Caki2 (cell line): ENCODE data around the gene PGA3. TPM values are rescaled to one million over a fixed set of nuclear protein-coding genes. Genes with fewer than 3 reads are reported as not detected.
"Not testable (repeated sequence)": the region's sequence is repeated elsewhere in the genome, so short reads cannot be mapped to it uniquely, and the experiment has no call there.

Source experiments
- DNase-seq: peaks from one replicate; pipeline ENCODE4 v3.0.0-alpha.2; 2015; ENCODE audit warnings: low read depth
- in situ Hi-C: cut with HindIII; loops from 2 replicates; pipeline ENCODE4 v1.10.0; 2016; ENCODE audit warnings: low sequenced_read_pairs, low pct_unique_long_range_greater_than_20kb, mixed read lengths
- total RNA-seq: library from RNA; depleted of rRNA; stranded (reverse); fragments of >200 nt; shearing (Covaris generic); gene quantifications from 2 replicates; pipeline ENCODE4 v1.2.3, GENCODE V29; 2014; ENCODE audit warnings: low replicate concordance

PGA3 gene
- total RNA-seq, 1 experiment from 2014 or later, result not detected

DNA sequence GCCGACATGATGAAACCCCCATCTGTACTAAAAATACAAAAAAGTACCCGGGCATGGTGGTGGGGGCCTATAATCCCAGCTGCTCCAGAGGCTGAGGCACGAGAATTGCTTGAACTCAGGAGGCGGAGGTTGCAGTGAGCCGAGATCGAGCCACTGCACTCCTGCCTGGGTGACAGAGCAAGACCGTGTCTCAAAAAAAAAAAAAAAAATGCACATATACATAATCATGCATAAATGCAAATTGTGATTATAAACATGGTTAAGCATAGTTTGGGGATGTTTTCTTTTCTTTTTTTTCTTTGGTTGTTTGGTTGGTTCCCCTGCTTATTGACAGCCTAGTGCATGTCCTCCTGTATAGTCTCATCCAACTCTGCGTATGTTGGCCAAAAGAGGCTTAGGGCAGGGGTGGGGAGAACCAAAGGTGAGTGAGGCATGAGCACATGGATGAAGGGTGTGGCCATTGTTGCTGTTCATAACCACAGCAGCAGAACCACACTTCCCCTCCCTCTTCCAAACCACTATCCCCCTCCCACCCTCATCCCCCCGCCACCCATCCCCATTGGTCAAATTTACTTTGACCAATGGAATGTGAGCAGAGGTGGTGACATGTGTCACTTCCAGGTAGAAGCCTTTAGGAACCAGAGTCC, 35.1 kb upstream of the PGA3 start:
- no peak for DNase-seq
- in situ Hi-C loops, result no loop called here

DNA sequence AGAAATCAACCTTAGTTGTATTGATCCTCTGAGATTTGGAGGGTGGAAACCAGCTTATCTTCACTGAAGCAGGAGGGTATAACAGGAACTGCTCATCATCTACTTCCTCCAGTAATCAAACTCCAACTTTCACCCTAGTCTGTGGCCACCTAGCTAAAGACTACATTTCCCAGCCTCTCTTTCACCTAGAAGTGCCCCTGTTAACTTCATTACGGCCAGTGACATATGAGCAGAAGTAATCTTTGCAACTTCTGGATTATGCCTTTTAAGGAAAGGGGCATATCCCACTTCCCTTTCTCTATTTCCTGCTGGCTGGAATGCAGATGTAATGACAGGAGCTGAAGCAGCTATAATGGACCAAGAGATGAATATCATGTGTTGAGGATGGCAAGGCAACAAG, 34.5 kb upstream of the PGA3 start:
- no peak for DNase-seq
- in situ Hi-C loops, result no loop called here

DNA sequence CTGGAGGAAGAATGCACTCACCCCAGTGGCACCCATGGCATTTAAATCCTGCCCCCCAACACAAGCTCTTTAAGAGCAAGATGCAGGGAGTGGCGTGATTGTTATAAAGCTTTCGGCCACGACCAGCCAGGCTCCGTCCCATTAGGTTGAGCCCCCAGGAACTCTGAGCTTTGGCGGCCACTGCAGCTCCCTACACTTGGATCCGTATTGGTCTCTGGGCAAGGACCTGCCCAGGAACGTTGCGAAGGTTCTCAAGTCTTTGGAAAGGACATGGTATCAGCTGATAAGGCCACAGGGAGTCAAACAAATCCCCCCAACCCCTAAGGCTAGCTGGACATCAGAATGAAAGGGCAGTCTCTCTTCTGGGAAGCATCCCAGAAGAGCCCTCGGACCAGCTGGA, 32.7 kb upstream of the PGA3 start:
- in situ Hi-C loops, result no loop called here
- no peak for DNase-seq

DNA sequence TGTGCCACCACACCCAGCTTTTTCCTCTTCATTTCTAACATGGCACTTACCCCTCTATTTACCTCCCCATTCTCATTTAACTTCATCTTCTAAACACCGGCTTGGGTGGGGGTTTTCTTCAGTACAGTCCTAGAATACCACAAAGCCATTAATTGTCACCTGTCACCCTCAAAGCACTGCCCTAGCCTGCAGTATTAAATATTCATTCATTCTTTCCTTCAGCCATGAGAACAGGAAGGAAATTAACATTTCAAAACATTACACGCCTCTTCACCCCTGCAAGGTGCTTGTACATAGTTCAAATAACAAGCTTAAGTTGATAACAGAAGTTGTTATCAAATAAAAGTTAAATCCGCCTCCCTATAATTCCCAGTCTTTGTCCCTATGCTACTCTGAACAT, 31.4 kb upstream of the PGA3 start:
- in situ Hi-C loops, result no loop called here
- DNase-seq, result no peak

DNA sequence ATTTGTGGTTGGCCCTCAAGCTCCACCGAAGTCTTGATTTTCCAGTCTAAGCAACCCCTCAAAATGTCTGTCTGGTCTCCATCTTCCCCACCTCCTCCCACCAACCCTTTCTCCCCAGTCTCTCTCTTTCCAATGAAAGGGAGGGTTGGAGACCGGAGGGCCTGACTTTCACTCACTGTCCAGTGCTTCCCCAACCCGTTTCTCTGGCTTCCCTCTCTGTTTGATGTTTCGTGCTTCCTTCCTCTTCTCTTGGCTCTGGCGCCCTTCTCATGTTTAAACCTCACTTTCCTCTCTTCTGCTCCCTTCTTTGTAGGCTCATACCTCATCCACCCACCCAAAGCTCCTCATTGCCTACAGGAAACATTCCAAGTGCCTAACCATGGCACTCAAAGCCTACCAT, 31.0 kb upstream of the PGA3 start:
- DNase-seq, result no peak
- in situ Hi-C loops, result no loop called here

DNA sequence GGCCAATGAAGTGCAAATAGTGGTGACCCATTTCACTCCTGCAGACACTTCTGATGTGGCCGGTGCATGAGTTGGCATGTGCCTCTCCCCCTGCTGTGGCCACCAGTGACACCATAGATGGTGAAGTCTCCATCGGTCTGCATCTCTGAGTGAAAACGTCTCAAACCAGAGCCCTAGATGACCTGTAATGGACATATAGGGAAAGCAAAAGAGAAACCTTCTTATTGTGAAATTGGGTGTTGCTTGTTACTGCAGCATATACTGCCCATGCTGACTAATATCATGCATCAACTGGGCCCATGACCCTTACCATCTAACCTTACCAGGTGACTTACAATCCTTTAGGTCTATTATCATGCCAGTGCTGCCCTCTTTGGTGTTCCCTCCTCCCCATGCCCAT, 30.4 kb upstream of the PGA3 start:
- in situ Hi-C loops, result no loop called here
- DNase-seq, result no peak

DNA sequence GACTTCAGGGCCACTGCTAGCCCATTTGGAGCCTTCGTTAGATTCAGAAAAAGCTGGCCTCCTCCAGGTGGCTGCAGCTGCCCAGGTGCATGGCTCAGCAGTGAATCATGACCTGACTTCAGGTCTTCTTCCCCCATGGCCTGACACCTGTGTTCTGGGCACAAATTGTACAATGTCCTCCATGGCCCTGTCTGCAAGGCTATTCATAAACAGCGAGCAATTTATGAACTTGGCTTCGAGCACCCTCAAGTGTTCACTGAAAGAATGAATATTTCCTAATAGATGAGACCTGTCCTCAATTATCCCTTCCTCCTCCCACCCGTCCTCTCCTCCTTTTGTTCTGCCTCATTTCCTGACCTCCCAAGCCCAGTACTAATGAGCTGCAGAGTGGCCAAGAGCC, 29.9 kb upstream of the PGA3 start:
- DNase-seq, result no peak
- in situ Hi-C loops, result no loop called here

DNA sequence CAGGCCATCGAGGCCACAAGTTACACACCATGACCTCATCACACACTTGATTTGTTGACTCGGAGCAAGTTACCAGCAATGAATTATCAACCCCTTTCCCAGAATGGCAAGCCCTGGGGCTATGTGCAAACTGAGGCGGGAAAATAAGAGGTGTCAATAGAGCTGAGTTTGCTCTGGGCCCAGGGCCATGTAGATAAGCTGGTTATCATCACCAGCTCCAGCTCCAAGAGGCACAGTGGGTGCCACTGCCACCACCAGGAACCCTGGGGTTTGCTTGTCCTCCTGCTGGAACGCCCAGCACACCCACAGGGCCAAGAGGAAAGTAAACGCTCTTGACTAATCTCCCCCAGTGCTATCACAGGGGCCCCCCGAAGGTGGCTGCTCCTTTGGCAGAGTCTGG, 29.0 kb upstream of the PGA3 start:
- in situ Hi-C loops, result no loop called here

DNA sequence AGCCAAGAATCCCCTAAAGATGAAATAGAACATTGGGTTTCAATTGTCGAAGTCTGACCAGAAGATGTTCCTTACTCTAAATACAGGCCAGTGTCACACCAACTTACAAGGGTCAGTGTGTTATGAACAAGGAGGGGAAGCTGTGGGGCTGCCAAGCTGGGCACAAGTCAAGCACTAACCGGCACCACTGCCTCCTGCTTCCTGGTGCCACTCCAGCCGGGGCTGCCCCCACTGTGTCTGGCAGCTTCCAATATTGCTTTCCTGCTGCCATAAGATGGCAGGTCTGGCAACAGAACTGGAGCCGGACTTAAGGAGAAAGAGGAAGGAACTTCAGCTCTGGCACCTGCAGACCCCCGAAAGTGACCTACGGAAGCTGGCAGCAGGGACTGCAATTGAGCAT, 28.4 kb upstream of the PGA3 start:
- in situ Hi-C loops, result no loop called here

More for the DNA sequence above, 29.0 kb upstream of the PGA3 start:
- DNase-seq, result no peak

DNA sequence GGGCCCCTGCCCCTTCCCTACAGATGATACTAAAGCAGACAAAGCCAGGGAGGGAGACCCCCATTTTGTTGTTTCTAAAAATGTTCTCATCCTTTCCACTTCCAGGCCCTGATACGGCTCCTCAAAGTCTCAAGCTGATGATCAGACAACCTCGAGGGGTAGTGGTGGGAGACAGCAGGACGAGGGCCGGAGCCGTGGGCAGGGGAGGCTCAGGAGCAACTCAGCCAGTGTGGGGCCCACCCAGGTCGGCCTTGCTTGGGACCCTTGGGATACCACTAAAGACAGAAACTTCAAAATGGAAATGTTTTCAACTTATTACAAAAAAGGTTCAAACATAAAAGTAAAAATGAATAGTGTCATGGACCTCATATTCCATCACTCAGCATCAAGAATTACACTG, 26.9 kb upstream of the PGA3 start:
- DNase-seq, result no peak
- in situ Hi-C loops, result no loop called here

More for the DNA sequence above, 28.4 kb upstream of the PGA3 start:
- no peak for DNase-seq

DNA sequence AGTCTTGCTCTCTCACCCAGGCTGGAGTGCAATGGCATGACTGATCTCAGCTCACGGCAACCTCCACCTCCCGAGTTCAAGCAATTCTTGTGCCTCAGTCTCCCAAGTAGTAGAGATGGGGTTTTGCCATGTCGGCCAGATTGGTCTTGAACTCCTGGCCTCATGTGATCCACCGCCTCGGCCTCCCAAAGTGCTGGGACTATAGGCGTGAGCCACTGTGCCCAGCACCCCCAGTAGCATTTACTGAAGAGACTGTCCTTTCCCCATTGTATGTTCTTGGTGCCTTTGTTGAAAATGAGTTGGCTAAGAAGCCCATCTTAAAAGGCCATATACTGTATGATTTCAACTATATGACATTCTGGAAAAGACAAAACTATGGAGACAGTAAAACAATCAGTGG, 23.1 kb upstream of the PGA3 start:
- DNase-seq, in situ Hi-C loops: not testable (repeated sequence)

DNA sequence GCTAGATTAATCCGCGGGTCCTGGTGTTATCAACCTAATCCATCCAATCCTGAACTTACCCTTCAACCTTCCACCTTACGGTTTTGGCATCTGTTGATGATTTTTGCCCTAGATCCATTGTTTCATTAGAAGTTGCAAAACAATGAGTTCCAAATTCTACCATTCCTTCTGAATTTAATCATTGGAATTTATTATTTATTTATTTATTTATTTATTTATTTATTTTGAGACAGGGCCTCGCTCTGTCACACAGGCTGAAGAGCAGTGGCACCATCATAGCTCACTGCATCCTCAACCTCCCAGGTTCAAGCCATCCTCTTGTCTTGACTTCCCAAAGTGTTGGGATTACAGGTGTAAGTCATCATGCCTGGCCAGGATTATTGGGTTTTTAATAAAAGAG, 21.8 kb upstream of the PGA3 start:
- in situ Hi-C loops, result no loop called here

DNA sequence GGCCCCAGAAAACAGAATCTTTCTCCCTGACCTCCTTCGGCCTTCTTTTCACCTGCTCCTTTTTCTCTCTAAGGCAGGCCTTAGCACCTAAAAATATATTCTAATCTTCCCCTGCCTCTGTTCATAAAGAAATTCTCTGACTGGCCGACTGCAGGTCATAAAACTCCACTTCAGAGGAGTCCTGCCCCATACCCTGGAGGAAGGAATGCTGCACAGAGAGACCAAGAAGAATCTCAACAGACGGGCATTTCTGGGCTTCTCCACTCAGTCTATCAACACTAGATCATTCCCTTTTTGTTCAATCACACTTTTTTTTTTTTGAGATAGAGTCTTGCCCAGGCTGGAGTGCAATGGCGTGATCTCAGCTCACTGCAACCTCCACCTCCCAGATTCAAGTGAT, 19.7 kb upstream of the PGA3 start:
- no peak for DNase-seq
- in situ Hi-C loops, result no loop called here

More for the DNA sequence above, 21.8 kb upstream of the PGA3 start:
- DNase-seq, result no peak

DNA sequence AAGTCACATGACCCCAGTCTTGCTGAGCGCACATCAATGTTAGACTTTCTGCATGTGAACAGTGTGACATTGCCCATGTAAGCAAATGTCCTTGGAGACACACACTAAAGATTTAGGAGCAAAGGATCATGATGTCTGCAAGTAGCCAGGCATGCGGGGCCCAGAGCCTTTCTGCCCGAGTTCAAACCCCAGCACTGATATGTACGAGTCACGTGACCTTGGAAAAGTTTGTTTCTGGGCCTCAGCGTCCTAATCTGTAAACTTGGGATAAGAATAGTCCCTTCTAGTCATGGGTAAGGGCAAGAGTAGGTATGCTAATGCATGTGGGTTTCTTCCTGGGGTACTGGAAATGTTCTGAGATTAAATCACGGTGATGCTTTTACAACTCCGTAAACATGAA, 16.8 kb upstream of the PGA3 start:
- DNase-seq, result no peak
- in situ Hi-C loops, result no loop called here

DNA sequence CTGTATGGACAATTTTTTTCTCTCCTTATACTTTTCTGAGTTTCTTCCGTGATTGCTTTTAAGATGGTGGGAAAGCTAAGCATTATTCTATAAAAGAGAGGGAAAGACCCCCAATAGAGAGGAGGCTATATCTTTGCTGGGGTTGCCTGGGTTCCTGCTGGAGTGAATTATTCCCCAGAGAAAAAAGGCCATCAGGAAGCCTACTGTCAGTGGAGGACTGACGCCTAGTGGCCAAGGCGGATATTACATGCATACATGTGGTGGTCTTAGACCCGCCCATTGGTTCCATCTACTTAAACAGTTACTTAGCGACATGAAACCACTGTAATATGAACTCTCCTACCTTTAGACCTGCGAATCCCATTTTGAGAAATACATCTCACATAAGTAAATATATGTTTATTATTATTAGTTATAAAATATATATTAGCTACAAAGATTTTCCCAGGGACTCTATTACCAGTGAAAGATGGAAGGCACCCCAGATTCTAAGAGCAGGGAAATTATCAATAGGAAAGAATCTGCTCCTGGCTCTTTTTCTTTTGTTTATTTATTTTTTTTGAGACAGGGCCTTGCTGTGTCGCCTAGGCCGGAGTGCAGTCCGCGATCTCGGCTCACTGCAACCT, 15.7 kb upstream of the PGA3 start:
- in situ Hi-C loops, result no loop called here
- DNase-seq, result peak; percentile 56

DNA sequence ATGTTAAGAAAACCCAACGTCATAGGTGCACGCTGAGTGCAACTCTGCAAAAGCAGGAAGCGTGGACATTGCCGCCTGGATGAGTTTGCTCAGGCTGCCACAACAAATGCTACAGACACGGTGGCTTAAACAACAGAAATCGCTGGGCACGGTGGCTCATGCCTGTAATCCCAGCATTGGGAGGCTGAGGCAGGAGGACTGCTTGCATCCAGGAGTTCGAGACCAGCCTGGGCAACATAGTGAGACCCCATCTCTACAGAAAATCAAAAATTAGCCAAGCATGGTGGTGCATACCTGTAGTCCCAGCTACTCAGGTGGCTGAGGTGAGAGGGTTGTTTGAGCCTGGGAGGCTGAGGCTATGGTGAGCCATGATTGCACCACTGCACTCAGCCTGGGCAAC, 13.4 kb upstream of the PGA3 start:
- DNase-seq, result no peak
- in situ Hi-C loops, result no loop called here

DNA sequence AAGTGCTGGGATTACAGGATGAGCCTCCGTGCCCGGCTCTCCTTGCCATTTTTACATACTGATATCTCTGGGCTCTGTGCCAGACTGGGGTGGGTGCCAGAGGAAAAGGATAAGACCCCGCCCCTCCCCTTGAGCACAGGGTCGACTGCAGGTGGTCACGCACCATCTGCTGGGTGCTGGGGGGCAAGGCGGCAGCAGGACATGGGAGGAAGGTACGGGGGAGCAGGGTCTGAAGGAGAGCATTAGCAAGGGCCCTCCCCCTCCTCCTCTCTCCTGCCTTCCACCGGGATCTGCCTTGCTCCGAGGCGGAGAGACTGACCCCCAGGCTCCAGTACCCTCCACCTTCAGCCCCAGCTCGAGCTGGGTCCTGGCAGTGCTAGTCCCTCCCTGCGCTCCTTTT, 9.7 kb upstream of the PGA3 start:
- in situ Hi-C loops, result no loop called here
- no peak for DNase-seq

DNA sequence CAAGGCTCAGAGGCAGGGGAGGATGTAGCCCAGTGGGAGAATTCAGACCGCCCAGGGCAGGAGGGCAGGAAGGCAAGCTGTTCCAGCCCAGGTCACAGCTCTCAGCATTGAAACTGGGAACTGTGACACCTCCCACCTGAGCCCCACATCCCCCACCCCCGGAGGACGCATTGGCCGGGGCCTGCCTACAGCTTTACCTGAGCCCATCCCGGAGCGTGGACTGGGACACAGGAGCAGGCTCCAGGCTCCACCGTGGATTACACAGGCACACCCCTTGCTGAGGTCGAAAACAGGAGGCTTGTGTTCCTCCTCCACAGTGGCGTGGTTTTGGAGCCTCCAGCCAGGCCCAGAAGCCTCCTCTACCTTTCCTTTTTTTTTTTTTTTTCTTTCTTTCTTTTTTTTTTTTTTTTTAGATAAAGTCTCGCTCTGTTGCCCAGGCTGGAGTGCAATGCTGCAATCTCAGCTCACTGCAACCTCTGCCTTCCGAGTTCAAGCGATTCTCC, 9.1 kb upstream of the PGA3 start:
- DNase-seq, result peak; percentile 15
- in situ Hi-C loops, result no loop called here

DNA sequence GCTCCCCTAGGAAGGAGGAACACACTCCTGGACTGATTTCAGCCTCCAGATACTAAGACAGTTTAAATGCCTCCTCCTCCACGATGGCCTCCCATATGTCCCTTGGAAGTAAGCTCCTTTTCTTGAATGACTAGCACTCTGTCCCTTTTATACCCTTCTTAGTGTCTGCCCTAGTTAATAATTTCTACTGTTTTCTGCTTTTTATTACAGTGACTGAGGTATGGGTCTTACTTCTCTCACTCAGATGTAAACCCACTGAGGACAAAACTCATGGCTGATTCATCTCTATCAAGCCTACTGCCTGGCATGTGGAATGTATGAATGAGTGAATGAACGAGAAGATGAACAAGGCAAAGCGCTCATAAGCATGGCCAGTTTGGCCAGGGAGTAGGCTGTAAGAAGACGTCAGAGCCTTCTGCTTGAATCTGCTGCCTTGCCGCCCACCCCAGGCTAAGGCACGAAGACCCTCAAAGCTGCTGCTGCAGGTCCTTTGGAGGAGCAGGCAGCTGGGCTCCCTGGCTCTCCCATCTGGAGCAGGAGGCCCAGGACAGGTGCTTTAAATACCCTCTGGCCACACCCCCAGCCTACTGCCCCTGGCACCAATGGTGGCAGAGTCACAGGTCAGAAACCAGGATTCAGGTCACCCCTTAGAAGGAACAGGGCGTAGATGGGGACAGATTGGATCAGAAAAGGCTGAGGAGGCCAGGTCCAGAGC, 8.2 kb upstream of the PGA3 start:
- in situ Hi-C loops, result no loop called here
- peak; percentile 25 for DNase-seq

DNA sequence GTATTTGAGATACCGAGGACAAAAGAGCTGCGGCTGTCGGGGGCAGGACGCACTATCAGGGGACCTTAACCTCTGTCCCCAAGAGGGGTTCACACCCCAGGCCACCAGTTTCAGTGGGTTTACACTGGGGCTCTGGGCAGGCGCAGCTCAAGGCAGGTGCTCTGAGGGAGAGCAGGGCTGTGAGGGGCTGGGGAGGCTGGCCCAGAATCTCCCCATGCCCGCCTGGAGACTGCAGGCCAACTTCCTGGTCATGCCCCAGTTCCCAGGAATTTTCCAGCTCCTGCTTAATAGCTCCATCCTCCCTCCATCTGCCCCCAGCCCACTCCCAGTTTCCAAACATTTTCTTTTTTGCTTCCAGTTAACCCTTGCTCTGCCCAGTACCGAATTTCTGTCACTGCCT, 7.6 kb upstream of the PGA3 start:
- in situ Hi-C loops, result no loop called here

More for the DNA sequence above, 7.6 kb upstream of the PGA3 start:
- no peak for DNase-seq
